HEK293 (cell line): ENCODE data around the gene PMF1.

Source experiments
- KLF1 ChIP-seq: fragments of 450-650 bp; formaldehyde crosslinking; IDR thresholded peaks from 2 replicates; pipeline ENCODE4 v1.5.1; 2016; ENCODE audit warnings: missing biosample characterization, missing genetic modification characterization
- KLF7 ChIP-seq: fragments of 450-650 bp; formaldehyde crosslinking; IDR thresholded peaks from 2 replicates; pipeline ENCODE4 v1.5.1; 2016; ENCODE audit warnings: missing biosample characterization, missing genetic modification characterization, borderline replicate concordance
- OVOL3 ChIP-seq: fragments of 450-650 bp; formaldehyde crosslinking; IDR thresholded peaks from 2 replicates; pipeline ENCODE4 v1.5.1; 2016; ENCODE audit warnings: missing biosample characterization, missing genetic modification characterization
- PRDM1 ChIP-seq: fragments of 450-650 bp; formaldehyde crosslinking; IDR thresholded peaks from 2 replicates; pipeline ENCODE4; 2016; ENCODE audit warnings: missing biosample characterization, missing genetic modification characterization
- SALL2 ChIP-seq: fragments of 450-650 bp; formaldehyde crosslinking; IDR thresholded peaks from 2 replicates; pipeline ENCODE4 v1.5.0; 2017; ENCODE audit warnings: missing biosample characterization, mild to moderate bottlenecking, missing genetic modification characterization, borderline replicate concordance
- SCRT2 ChIP-seq: fragments of 450-650 bp; formaldehyde crosslinking; IDR thresholded peaks from 2 replicates; pipeline ENCODE4 v1.5.1; 2016; ENCODE audit warnings: missing biosample characterization, missing genetic modification characterization
- ZBTB7A ChIP-seq: fragments of 450-650 bp; formaldehyde crosslinking; IDR thresholded peaks from 2 replicates; pipeline ENCODE4 v1.5.1; 2016; ENCODE audit warnings: low read depth, missing biosample characterization, missing genetic modification characterization
- ZNF239 ChIP-seq: fragments of 450-650 bp; formaldehyde crosslinking; IDR thresholded peaks from 2 replicates; pipeline ENCODE4 v1.5.1; 2016; ENCODE audit warnings: missing biosample characterization, missing genetic modification characterization
- ZNF274 ChIP-seq, 2 experiments: fragments of 200-500 bp in 1 of 2; fragments of 450-650 bp in 1 of 2; sonication (Bioruptor generic) in 1 of 2; formaldehyde crosslinking in 1 of 2; IDR thresholded peaks; 2 replicates each; pipeline versions ENCODE4 v1.5.1 to v1.6.1; 2014 to 2016; ENCODE audit warnings: borderline replicate concordance in 1 of 2, inconsistent platforms in 1 of 2, low read length in 1 of 2, missing biosample characterization in 1 of 2, missing genetic modification characterization in 1 of 2
- ZNF514 ChIP-seq: fragments of 450-650 bp; formaldehyde crosslinking; IDR thresholded peaks from 2 replicates; pipeline ENCODE4 v1.5.1; 2016; ENCODE audit warnings: missing biosample characterization, missing genetic modification characterization
- ZNF549 ChIP-seq: fragments of 450-650 bp; IDR thresholded peaks from 2 replicates; pipeline ENCODE4 v1.5.1; 2018; ENCODE audit warnings: missing biosample characterization, missing genetic modification characterization, mild to moderate bottlenecking, inconsistent platforms, moderate library complexity
- ZNF585B ChIP-seq: fragments of 450-650 bp; formaldehyde crosslinking; IDR thresholded peaks from 2 replicates; pipeline ENCODE4 v1.5.1; 2016; ENCODE audit warnings: missing biosample characterization, missing genetic modification characterization
- ZNF610 ChIP-seq: fragments of 450-650 bp; formaldehyde crosslinking; IDR thresholded peaks from 2 replicates; pipeline ENCODE4 v1.5.1; 2016; ENCODE audit warnings: missing biosample characterization, missing genetic modification characterization, borderline replicate concordance
- ZNF654 ChIP-seq: fragments of 450-650 bp; formaldehyde crosslinking; IDR thresholded peaks from 2 replicates; pipeline ENCODE4 v1.5.1; 2016; ENCODE audit warnings: low read depth, missing biosample characterization, missing genetic modification characterization
- ZNF670 ChIP-seq: fragments of 450-650 bp; formaldehyde crosslinking; IDR thresholded peaks from 2 replicates; pipeline ENCODE4 v1.5.1; 2016; ENCODE audit warnings: missing biosample characterization, missing genetic modification characterization, low read depth
- ZNF707 ChIP-seq: fragments of 450-650 bp; formaldehyde crosslinking; IDR thresholded peaks from 2 replicates; pipeline ENCODE4 v1.5.1; 2016; ENCODE audit warnings: missing biosample characterization, missing genetic modification characterization
- TF ChIP-seq, protein P1 (sequence below): fragments of 450-650 bp; formaldehyde crosslinking; IDR thresholded peaks from 2 replicates; pipeline ENCODE4; 2016; ENCODE audit warnings: missing biosample characterization, missing genetic modification characterization
- TF ChIP-seq, protein P2 (sequence below): fragments of 450-650 bp; formaldehyde crosslinking; IDR thresholded peaks from 2 replicates; pipeline ENCODE4 v1.5.1; 2016; ENCODE audit warnings: missing biosample characterization, missing genetic modification characterization
- TF ChIP-seq, protein P3 (sequence below): fragments of 450-650 bp; formaldehyde crosslinking; IDR thresholded peaks from 2 replicates; pipeline ENCODE4 v1.5.1; 2016; ENCODE audit warnings: missing biosample characterization, missing genetic modification characterization
- TF ChIP-seq, protein P4 (sequence below): fragments of 450-650 bp; formaldehyde crosslinking; IDR thresholded peaks from 2 replicates; pipeline ENCODE4 v1.5.1; 2016; ENCODE audit warnings: missing biosample characterization, missing genetic modification characterization
- TF ChIP-seq, protein P5 (sequence below): fragments of 450-650 bp; formaldehyde crosslinking; IDR thresholded peaks from 2 replicates; pipeline ENCODE4 v1.5.1; 2016; ENCODE audit warnings: missing biosample characterization, missing genetic modification characterization
- TF ChIP-seq, protein P6 (sequence below): fragments of 450-650 bp; formaldehyde crosslinking; IDR thresholded peaks from 2 replicates; pipeline ENCODE4 v1.5.1; 2017; ENCODE audit warnings: missing biosample characterization, missing genetic modification characterization
- TF ChIP-seq, protein P7 (sequence below): fragments of 450-650 bp; formaldehyde crosslinking; IDR thresholded peaks from 2 replicates; pipeline ENCODE4 v1.5.0; 2017; ENCODE audit warnings: missing biosample characterization, missing genetic modification characterization, borderline replicate concordance
- TF ChIP-seq, protein P8 (sequence below): fragments of 450-650 bp; formaldehyde crosslinking; IDR thresholded peaks from 2 replicates; pipeline ENCODE4 v1.5.1; 2016; ENCODE audit warnings: missing biosample characterization, missing genetic modification characterization, borderline replicate concordance

Gene PMF1

DNA sequence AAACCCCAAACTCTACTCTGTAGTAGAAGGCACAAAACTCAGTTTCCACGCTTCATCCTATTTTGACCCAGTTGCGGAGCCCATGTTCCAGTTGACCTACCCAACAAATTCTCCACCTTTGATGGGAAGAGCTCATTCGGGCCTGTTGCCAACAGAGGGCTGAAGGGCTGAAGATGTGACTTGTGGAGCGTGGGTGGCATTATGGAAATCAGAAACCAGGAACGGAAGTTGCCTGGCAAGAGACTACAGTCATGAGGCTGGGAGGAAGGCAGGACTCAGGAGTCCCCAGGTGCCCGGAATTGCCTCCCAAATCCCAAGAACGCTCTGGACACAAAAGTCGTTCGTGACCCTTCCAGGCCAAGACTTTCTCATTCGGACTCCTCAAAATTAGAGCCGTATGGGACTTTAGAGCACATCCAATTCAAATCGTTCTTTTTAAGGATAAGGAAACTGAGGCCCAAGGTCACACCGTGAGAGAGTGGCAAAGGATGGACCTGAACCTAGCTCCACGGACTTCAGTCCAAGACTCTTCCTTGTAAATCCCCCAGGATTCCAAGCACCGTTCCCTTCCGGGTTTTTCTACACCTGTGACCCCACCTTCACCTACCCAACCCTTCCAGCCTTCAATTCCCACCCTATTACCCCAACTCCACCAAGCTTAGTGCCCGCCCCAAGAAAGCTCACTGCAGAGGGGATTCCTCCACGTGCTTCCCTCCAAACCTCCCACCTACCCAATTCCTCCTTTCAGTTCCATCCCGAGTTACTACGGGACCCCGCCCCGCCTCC is 69.1 kb downstream of the PMF1 start (continued):
- TF ChIP-seq ZNF670 (no peak), ZNF274 (IDR thresholded peaks at IDR 0.05; ENCODE audit: low read length) (no peak), ZNF274 (tag by site-specific recombination; IDR thresholded peaks at IDR 0.05; ENCODE audit: borderline replicate concordance) (0 out of 2 replicates have a peak, but pooled peaks have one; percentile 13), ZNF239 (no peak), ZBTB7A (tag by site-specific recombination) (no peak), OVOL3 (tag by site-specific recombination) (no peak), ZNF585B (tag by site-specific recombination) (no peak), ZNF610 (tag by site-specific recombination) (0 out of 2 replicates have a peak, but pooled peaks have one; percentile 4), ZNF654 (tag by site-specific recombination) (no peak), SCRT2 (tag by site-specific recombination) (peak; percentile 62; the same call in 1 of the 2 replicates), KLF1 (tag by site-specific recombination) (peak; percentile 79), ZNF549 (tag by site-specific recombination) (no peak), KLF7 (tag by site-specific recombination) (peak; percentile 60; the same call in 1 of the 2 replicates), ZNF514 (tag by site-specific recombination) (no peak), SALL2 (tag by site-specific recombination) (no peak), PRDM1 (tag by site-specific recombination) (no peak), ZNF707 (tag by site-specific recombination) (no peak)
- TF ChIP-seq, protein P1, sequence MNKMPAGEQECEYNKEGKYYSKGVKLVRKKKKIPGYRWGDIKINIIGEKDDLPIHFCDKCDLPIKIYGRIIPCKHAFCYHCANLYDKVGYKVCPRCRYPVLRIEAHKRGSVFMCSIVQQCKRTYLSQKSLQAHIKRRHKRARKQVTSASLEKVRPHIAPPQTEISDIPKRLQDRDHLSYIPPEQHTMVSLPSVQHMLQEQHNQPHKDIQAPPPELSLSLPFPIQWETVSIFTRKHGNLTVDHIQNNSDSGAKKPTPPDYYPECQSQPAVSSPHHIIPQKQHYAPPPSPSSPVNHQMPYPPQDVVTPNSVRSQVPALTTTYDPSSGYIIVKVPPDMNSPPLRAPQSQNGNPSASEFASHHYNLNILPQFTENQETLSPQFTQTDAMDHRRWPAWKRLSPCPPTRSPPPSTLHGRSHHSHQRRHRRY, result no peak
- TF ChIP-seq, protein P2, sequence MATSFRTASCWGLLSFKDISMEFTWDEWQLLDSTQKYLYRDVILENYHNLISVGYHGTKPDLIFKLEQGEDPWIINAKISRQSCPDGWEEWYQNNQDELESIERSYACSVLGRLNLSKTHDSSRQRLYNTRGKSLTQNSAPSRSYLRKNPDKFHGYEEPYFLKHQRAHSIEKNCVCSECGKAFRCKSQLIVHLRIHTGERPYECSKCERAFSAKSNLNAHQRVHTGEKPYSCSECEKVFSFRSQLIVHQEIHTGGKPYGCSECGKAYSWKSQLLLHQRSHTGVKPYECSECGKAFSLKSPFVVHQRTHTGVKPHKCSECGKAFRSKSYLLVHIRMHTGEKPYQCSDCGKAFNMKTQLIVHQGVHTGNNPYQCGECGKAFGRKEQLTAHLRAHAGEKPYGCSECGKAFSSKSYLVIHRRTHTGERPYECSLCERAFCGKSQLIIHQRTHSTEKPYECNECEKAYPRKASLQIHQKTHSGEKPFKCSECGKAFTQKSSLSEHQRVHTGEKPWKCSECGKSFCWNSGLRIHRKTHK (tag by site-specific recombination), result no peak
- TF ChIP-seq, protein P3, sequence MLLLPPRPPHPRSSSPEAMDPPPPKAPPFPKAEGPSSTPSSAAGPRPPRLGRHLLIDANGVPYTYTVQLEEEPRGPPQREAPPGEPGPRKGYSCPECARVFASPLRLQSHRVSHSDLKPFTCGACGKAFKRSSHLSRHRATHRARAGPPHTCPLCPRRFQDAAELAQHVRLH (tag by site-specific recombination), result peak; percentile 82
- TF ChIP-seq, protein P4, sequence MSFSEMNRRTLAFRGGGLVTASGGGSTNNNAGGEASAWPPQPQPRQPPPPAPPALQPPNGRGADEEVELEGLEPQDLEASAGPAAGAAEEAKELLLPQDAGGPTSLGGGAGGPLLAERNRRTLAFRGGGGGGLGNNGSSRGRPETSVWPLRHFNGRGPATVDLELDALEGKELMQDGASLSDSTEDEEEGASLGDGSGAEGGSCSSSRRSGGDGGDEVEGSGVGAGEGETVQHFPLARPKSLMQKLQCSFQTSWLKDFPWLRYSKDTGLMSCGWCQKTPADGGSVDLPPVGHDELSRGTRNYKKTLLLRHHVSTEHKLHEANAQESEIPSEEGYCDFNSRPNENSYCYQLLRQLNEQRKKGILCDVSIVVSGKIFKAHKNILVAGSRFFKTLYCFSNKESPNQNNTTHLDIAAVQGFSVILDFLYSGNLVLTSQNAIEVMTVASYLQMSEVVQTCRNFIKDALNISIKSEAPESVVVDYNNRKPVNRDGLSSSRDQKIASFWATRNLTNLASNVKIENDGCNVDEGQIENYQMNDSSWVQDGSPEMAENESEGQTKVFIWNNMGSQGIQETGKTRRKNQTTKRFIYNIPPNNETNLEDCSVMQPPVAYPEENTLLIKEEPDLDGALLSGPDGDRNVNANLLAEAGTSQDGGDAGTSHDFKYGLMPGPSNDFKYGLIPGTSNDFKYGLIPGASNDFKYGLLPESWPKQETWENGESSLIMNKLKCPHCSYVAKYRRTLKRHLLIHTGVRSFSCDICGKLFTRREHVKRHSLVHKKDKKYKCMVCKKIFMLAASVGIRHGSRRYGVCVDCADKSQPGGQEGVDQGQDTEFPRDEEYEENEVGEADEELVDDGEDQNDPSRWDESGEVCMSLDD (tag by site-specific recombination), result peak; percentile 76
- TF ChIP-seq, protein P5, sequence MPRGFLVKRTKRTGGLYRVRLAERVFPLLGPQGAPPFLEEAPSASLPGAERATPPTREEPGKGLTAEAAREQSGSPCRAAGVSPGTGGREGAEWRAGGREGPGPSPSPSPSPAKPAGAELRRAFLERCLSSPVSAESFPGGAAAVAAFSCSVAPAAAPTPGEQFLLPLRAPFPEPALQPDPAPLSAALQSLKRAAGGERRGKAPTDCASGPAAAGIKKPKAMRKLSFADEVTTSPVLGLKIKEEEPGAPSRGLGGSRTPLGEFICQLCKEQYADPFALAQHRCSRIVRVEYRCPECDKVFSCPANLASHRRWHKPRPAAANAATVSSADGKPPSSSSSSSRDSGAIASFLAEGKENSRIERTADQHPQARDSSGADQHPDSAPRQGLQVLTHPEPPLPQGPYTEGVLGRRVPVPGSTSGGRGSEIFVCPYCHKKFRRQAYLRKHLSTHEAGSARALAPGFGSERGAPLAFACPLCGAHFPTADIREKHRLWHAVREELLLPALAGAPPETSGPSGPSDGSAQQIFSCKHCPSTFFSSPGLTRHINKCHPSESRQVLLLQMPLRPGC (tag by site-specific recombination), result no peak
- TF ChIP-seq, protein P6, sequence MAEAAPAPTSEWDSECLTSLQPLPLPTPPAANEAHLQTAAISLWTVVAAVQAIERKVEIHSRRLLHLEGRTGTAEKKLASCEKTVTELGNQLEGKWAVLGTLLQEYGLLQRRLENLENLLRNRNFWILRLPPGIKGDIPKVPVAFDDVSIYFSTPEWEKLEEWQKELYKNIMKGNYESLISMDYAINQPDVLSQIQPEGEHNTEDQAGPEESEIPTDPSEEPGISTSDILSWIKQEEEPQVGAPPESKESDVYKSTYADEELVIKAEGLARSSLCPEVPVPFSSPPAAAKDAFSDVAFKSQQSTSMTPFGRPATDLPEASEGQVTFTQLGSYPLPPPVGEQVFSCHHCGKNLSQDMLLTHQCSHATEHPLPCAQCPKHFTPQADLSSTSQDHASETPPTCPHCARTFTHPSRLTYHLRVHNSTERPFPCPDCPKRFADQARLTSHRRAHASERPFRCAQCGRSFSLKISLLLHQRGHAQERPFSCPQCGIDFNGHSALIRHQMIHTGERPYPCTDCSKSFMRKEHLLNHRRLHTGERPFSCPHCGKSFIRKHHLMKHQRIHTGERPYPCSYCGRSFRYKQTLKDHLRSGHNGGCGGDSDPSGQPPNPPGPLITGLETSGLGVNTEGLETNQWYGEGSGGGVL (tag by site-specific recombination), result peak; percentile 43; the same call in 1 of the 2 replicates
- TF ChIP-seq, protein P7, sequence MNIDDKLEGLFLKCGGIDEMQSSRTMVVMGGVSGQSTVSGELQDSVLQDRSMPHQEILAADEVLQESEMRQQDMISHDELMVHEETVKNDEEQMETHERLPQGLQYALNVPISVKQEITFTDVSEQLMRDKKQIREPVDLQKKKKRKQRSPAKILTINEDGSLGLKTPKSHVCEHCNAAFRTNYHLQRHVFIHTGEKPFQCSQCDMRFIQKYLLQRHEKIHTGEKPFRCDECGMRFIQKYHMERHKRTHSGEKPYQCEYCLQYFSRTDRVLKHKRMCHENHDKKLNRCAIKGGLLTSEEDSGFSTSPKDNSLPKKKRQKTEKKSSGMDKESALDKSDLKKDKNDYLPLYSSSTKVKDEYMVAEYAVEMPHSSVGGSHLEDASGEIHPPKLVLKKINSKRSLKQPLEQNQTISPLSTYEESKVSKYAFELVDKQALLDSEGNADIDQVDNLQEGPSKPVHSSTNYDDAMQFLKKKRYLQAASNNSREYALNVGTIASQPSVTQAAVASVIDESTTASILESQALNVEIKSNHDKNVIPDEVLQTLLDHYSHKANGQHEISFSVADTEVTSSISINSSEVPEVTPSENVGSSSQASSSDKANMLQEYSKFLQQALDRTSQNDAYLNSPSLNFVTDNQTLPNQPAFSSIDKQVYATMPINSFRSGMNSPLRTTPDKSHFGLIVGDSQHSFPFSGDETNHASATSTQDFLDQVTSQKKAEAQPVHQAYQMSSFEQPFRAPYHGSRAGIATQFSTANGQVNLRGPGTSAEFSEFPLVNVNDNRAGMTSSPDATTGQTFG (tag by site-specific recombination), result no peak
- TF ChIP-seq, protein P8, sequence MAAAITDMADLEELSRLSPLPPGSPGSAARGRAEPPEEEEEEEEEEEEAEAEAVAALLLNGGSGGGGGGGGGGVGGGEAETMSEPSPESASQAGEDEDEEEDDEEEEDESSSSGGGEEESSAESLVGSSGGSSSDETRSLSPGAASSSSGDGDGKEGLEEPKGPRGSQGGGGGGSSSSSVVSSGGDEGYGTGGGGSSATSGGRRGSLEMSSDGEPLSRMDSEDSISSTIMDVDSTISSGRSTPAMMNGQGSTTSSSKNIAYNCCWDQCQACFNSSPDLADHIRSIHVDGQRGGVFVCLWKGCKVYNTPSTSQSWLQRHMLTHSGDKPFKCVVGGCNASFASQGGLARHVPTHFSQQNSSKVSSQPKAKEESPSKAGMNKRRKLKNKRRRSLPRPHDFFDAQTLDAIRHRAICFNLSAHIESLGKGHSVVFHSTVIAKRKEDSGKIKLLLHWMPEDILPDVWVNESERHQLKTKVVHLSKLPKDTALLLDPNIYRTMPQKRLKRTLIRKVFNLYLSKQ, result 0 out of 2 replicates have a peak, but pooled peaks have one; percentile 13
